ENCODE measurements around the gene CELSR1.
"Not testable (repeated sequence)": the region's sequence is repeated elsewhere in the genome, so short reads cannot be mapped to it uniquely, and the experiment has no call there.

The CELSR1 gene

DNA sequence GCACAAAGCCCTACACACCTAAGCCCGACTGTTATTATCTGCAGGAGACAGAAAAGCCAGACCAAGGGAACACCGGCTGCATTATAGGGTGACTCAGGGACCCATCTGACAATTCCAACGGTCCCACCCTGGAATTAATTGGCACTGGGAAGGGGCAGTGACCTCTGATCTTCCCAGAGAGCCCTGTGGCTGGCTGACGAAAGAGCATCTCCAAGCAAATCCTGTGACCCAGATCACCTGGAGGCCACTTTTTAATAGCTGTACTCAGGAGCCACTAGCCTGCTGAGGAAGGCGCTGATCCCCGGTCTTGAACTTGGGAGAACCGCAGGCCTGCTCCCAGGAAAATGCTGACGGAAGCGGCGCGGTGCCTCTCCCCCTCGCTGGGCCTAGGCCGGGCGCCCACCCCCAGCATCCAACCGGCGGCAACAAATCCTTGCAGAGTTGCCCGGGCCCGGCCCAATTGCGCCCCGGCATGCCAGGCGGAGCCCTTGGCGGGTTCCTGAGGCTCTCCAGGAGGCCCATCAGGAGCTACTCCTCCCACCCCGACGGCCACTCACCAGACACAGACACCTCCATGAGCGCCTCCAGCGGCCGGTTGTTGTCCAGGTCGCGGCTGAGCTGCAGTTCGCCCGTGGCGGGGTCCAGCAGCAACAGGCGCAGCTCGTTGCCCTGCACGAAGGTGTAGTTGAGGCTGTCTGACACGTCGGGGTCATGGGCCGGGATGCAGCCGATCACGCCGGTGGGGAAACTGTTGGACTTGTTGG is 4.2 kb downstream of the CELSR1 start:
- no peak for DNase-seq (ENCODE audit: low read depth in 2 of 2, low spot score in 1 of 2)

DNA sequence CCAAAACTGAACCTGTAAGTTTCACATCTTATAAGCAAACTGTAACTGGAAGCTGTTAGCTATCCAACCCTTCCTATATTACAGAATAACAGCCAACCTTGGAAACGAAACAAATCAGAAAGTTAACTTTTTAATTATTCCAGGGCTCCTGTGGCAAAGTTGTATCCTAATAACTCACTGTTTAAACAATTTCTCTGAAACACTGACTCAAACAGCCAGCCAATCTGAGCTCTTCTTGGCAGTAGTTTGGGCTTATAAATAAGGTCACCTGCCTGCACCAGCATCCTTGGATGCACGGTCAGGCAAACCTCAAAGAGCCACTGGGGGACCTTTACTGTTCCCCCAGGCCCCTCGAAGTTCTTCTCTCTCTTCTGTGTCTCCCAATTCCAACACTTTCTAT is 5.0 kb downstream of the CELSR1 start:
- DNase-seq (ENCODE audit: low read depth in 2 of 2, low spot score in 1 of 2), result no peak

DNA sequence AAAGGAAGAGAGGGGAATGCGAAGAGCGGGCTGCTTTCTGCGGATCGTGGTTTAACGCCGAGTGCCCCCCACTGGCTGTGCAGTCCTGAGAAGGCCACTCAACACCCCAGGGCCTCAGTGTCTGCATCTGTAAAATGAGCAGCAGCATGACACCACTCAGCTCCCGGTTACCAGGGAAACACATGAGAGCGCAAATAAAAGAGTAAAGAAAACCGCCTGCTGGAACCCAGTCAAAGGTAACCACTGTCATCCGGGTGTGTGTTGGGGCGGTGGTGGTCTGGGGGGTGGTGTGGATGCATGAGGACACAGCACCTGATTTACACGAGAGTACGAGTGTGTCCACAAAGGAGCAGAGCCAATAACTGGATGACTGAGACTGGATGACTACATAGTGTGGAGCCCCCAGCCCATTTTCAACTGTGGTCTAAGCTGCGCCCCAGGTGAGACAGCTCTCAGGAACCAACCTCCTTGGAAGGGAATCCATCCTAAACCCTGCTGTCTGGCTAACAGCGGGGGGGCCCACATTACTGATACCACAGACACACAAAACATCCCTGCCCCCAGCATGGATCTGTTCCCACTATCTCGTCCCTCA is 5.7 kb downstream of the CELSR1 start:
- DNase-seq (ENCODE audit: low read depth in 2 of 2, low spot score in 1 of 2), result no peak

DNA sequence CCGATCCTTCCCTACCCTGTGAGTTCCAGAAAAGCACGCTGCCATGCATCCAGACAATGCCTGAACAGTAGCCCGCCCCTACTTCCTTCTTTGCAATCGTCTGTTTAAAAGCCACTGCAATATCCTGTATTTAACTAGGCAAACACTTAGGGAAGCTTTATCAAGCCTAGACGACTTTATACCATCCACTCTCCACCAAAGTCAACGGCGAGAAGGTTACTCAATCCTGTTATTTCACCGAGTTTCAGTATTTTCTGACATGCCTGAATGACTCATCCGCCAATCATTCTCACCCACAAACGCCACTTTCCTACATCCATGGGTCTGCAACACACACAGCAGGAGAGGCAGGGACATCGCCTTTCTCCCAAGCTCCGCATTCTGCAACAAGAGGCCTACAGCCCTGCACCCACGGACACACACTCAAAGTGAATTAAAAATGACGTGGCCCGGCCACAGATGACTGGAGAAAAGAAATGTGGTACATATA is 9.3 kb downstream of the CELSR1 start:
- DNase-seq (ENCODE audit: low read depth in 2 of 2, low spot score in 1 of 2), result no peak

DNA sequence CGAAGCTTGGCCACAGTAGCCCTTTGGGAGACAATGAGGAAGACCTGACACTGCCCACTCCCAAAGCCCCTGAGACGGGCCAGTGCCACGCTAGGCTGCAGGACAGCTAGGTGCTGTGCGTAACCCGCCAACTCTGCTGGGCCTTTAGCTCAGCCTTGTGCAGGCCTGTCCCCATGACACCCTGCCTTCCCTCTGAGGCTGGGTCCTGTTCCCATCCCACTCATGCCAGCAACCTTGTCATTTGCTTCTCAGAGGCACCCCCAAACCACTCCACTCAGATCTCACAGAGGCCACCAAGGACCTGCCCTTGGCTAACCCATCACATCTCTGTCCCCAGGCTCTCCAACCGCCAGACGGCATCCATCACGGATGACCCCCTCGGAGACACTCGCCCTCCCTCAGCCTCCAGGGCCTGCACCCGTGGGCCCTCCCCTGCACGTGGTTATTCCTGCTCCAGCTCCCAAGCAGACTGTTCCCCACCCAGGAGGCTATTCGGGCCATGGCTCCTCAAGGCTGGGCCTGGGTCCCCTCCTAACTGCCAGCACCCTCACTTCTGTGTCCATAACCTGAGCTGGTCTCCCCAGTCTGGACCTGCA is 11.1 kb downstream of the CELSR1 start:
- DNase-seq (ENCODE audit: low read depth in 2 of 2, low spot score in 1 of 2), result no peak

DNA sequence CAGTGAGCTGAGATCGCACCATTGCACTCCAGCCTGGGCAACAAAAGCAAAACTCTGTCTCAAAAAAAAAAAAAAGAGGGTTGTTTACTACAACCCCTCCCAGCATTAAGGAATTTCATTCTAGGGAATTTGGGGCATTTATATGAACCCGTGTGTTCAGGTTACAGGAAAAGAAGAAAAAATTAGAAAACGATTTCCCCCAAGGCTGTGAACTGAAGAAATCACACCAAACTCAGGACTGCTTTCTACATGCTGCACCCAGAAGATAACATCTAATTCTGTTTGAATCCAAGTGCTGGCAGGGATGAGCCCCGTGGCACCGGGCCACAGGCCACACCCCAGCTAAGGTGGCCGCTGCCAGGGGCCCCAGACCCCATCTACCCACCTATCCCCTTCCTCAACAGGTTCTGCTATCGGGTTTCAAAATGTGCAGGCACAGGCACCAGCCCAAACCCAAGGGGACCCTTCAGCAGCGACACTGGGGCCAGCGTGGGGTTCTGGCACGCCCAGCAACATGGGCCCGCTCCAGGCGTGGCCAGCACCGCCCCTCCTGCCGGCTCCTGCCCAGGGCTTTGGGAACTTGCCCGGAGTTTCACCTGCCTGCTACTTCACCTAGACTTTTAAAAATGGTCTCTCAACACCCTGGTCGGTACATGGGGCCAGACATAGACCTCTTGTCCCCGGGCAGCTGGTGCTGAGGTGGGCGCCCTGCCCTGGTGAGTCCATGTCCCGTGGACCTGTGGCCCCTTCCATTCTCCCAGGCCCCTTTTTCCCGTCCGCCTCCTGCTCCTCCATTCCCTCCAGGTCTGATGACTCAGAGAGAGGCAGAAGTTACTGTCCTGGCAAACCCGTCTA is 11.8 kb downstream of the CELSR1 start:
- DNase-seq (ENCODE audit: low read depth in 2 of 2, low spot score in 1 of 2), result no peak

DNA sequence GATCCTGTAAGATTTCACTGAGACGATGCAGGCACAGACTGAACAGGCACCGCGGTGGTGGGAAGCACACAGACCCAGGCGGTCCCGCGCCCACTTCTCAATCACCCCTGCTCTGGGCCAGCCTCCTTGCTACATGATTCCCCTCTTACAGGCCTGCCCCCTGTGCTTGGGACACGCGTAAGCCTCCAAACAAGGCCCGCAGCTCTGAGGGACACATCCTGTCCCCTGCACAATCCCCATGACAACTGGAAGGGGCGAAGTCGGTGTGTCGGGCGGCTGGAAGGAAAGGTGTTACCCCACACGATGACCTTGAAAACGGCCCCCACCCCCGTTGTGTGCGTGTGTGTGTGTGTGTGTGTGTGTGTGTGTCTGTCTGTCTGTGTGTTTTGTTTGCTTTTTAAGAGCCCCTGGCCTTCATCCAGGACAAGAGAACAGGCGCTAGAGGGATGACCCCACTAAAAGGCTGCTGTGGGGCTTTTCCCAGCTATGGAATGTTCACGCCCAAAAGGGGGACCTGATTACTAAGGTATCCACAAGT is 13.1 kb downstream of the CELSR1 start:
- DNase-seq (ENCODE audit: low read depth in 2 of 2, low spot score in 1 of 2), result no peak

DNA sequence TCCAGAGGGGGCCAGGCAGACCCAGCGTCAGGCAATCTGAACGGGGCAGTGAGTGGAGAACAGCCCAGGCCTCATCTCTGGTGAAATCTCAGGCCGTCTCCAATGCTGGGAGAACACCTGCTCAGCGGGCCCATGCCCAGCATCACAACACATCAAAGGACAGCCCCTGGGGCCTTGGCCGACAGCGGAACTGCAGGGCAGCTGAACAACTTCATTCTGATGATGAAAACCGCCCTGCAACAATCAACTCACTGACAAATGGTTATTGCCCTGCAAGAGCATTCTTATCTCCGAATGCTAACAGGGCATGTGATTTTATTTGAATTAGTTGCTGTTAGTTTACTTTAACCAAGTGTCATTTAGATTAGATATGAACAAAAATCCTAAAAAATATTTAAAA is 14.6 kb downstream of the CELSR1 start:
- DNase-seq (ENCODE audit: low read depth in 2 of 2, low spot score in 1 of 2), result no peak

DNA sequence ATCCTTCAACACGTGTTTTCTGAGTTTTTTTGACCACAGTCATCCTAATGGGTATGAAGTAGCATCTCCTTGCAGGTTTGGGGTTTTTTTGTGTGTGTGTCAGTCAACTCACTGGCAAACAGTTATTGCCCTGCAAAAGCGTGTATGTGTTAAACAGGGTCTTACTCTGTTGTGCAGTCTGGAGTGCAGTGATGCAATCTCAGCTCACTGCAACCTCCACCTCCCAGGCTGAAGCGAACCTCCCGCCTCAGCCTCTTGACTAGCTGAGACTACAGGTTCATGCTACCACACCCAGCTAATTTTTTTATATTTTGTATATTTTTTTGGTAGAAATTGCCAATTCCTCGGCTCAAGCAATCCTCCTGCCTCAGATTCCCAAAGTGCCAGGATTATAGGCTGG is 15.4 kb downstream of the CELSR1 start:
- no peak for DNase-seq (ENCODE audit: low read depth in 2 of 2, low spot score in 1 of 2)

DNA sequence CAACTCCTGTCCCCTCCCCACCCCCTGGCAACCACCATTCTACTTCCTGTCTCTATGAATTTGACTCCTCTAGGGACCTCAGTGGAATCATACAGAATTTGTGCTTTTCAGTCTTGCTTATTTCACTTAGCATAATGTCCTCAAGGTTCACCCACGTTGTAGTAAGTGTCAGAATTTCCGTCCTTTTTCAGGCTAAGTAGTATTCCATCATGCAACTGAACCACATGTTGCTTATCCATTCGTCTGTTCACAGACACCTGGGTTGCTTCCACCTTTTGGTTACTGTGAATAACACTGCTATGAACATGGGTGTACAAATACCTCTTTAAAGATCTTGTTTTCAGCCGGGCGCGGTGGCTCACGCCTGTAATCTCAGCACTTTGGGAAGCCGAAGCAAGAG is 16.5 kb downstream of the CELSR1 start:
- no peak for DNase-seq (ENCODE audit: low read depth in 2 of 2, low spot score in 1 of 2)

DNA sequence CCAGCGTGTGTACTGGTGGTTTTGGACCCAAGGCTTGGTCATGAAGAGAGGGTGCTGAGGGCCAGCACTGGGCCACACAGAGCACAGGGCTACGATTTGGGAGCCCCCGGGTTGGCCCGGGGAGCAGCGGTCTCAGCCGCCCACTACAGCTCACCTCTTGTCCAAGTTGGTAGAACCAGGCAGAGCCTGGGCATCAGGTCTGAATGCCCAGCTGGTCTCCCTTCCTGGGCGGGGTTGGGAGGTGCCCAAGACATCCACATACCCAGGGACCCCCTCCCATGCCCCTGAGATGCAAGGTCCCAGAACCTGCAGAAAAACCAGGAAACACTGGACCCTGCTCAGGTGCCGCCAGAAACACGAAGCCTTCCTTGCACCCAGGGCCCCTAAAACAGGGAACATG is 18.0 kb downstream of the CELSR1 start:
- DNase-seq (ENCODE audit: low read depth in 2 of 2, low spot score in 1 of 2), result no peak

DNA sequence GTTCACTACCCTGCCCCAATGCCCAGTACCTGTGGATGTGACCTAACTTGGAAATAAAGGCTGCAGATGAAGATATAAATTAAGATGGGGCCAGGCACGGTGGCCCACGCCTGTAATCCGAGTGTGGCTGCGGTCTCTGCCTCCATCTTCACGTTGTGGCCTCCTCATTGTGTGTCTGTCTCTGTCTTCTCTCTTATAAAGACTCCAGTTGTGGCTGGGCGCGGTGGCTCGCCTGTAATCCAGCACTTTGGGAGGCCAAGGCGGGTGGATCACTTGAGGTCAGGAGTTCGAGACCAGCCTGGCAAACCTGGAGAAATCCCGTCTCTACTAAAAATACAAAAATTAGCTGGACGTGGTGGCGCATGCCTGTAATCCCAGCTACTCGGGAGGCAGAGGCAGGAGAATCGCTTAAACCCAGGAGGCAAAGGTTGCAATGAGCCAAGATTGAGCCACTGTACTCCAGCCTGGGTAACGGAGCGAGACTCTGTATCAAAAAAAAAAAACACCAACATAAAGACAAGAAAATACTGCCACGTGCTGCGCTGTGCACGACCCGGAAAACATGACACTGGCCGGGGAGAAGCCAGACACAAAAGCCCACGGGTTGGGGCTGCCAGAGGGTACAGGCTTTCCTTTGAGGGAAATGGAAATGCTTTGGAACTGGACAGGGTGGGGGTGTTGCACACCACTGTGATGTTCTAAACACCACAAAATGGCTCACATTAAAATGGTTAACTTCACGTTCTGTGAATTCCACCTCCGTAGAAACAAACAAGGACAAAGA is 18.7 kb downstream of the CELSR1 start:
- DNase-seq (ENCODE audit: low read depth in 2 of 2, low spot score in 1 of 2), result no peak

DNA sequence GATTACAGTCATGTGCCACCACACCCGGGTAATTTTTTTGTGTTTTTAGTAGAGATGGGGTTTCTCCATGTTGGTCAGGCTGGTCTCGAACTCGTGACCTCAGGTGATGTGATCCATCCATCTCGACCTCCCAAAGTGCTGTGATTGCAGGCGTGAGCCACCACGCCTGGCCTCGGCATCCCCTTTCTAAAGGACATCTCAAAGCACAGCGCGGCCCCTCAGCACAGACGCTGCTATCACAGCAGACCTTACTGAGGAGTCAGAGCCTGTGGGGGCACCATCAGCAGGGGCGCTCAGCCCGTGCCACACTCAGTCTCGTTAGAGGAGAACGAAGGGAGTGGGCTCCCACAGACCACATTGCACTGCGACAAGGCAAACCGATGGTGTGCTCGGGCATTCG is 19.4 kb downstream of the CELSR1 start:
- no peak for DNase-seq (ENCODE audit: low read depth in 2 of 2, low spot score in 1 of 2)

DNA sequence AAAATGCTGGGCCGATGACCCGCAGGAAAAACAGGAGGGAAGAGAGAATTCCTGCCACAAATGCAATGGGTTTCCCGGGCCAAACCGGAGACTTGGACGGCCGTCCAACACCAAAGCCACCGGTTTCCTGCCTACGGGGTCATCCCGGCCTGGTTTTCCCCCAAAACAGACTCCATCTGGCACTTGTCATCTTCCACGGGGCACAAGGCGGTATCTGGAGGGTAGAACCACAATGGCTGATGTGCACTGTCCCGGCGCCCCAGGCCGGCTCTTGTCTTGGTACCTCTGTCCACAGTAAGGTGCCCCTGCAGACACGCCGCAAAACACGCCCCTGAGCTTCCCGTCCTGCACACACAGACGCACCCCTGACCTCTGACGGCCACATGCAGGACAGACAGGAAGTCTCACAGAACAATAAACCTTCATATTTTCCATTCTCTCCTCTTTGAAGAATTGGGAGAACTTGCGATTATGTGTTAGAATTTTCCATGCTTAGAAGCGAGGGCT is 20.1 kb downstream of the CELSR1 start:
- DNase-seq (ENCODE audit: low read depth in 2 of 2, low spot score in 1 of 2), result no peak

DNA sequence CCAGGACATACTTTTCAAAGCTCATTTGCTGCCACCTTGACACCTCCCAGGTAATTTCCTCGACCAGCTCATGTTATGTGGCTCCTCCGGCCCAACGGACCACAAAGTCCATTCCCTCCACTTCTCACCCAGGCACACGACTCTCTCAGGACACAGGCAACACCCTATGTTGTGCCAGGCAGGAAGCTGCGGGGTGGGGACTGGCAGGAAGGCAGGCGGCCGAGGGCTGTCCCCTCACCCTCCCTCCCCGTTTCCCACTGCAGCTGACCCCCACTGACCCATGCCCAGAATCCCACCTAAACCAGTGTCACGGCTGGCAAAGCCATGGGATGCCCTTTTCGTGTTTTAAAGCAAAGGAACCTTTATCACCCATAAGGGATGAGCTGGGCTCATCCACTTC is 20.8 kb downstream of the CELSR1 start:
- DNase-seq (ENCODE audit: low read depth in 2 of 2, low spot score in 1 of 2), result no peak

DNA sequence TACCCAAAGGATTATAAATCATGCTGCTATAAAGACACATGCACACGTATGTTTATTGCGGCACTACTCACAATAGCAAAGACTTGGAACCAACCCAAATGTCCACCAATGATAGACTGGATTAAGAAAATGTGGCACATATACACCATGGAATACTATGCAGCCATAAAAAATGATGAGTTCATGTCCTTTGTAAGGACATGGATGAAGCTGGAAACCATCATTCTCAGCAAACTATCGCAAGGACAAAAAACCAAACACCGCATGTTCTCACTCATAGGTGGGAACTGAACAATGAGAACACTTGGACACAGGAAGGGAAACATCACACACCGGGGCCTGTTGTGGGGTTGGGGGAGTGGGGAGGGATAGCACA is 21.3 kb downstream of the CELSR1 start:
- DNase-seq (ENCODE audit: low read depth in 2 of 2, low spot score in 1 of 2), result not testable (repeated sequence)

DNA sequence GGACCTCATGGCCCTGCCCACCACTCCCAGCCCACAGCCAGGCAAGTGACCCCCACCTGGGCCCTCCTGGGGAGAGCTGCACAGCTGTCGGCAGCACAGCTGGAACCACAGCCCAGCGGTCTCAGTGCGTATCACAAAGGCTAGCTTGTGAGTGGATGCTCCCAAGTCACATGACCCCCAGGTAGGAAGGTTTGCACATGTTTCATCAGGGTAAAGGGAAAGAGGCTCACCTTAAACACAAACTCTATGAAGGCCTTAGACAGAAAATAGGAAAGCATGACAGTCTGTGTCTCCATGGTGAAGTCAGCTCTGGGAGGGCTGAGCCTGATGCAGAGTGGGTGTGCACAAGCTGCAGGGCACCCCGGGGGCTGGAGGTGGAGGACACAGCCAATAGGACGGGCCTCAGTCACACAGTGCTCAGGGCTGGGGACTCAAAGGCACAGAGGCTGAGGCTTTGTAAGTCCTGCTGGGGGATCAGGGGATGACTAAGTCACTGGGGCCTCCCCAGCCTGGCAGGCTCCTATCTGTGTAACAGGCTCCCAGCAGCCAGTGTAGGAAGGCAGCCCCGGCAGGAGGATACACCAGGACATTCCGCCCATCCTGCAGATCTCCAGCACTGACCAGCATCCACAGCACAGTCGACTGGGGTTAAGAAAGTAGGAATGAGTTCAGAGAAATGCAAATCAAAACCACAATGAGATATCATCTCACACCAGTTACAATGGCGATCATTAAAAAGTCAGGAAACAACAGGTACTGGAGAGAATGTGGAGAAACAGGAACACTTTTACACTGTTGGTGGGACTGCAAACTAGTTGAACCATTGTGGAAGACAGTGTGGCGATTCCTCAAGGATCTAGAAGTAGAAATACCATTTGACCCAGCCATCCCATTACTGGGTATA is 22.0 kb downstream of the CELSR1 start:
- no peak for DNase-seq (ENCODE audit: low read depth in 2 of 2, low spot score in 1 of 2)

DNA sequence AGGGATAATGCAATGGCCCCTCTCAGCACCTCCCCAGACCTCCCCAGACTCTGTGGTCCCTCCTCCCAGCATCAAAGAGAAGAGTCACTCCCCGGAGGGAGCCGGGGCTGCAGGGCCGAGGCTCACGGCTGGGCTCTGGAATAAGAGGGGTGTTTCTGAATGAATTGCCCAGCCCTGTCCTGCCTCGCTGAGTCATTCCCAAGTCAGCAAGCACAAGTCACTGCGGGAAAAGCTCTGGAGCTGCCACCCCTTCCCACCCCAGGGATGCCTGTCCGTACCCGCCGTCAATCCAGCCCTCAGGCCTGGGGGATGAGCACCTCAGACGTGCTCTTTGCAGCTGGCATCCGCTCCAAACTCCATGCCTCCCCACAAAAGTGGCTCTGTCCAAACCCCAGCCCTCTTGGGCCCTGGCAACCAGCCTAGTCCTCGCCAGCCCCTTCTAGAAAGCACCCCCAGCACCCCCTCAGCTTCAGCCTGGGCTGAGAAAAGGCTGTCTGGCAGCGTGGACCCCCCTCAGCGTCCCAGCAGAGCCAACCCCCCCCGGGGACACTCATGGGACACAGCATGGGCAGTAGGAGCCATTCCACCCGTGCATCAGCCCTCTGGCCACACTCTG is 22.7 kb downstream of the CELSR1 start:
- DNase-seq (ENCODE audit: low read depth in 2 of 2, low spot score in 1 of 2), result no peak

All from stimulated activated CD8-positive, alpha-beta memory T cell treated with anti-CD3 and anti-CD28 coated beads, Interleukin-4, amount 100 ng/mL, for 1 hour (primary cell).